Stomach (tissue), 9 donors: ENCODE data around the gene TMEM271. TPM values are rescaled to one million over a fixed set of nuclear protein-coding genes. Genes with fewer than 3 reads are reported as not detected.
"Not testable (repeated sequence)": the region's sequence is repeated elsewhere in the genome, so short reads cannot be mapped to it uniquely, and the experiment has no call there.

ENCODE experiments used
- DNase-seq, 2 donors: peaks; one replicate each; pipeline versions ENCODE4 v3.0.0 to v3.0.0-alpha.2; 2013 to 2019
- H3K27ac ChIP-seq, 5 donors: fragments of 200-600 bp in 4 of 5; sonication (generic) in 4 of 5; one replicate each; pipeline ENCODE4 v1.5.1; 2013 to 2019; ENCODE audit warnings: mild to moderate bottlenecking in 1 of 5, moderate library complexity in 1 of 5
- H3K27me3 ChIP-seq, 3 donors: fragments of 200-600 bp; sonication (generic); one replicate each; pipeline ENCODE4 v1.5.1; 2017 to 2019; ENCODE audit warnings: mixed run types in 1 of 3
- H3K36me3 ChIP-seq, 4 donors: fragments of 200-600 bp; sonication (generic); 1 replicate in 3 of 4; 2 replicates in 1 of 4; pipeline ENCODE4 v1.5.1; 2016 to 2019
- H3K4me1 ChIP-seq, 4 donors: fragments of 200-600 bp; sonication (generic); one replicate each; pipeline ENCODE4 v1.5.1; 2016 to 2019
- H3K4me3 ChIP-seq, 4 donors: fragments of 200-600 bp; sonication (generic) in 3 of 4; one replicate each; pipeline ENCODE4 v1.5.1; 2016 to 2019; ENCODE audit warnings: mild to moderate bottlenecking in 1 of 4
- H3K9me3 ChIP-seq, 4 donors: fragments of 200-600 bp; sonication (generic); one replicate each; pipeline ENCODE4 v1.5.1; 2016 to 2019
- CTCF ChIP-seq, 7 experiments: fragments of 450-650 bp in 4 of 7; fragments of 200-600 bp in 3 of 7; sonication (generic) in 3 of 7; IDR thresholded peaks; one replicate each; pipeline ENCODE4 v1.5.1; 2016 to 2019; ENCODE audit warnings: antibody characterized with exemption in 7 of 7, control low read depth in 2 of 7, mild to moderate bottlenecking in 1 of 7
- EP300 ChIP-seq: sonication (generic); formaldehyde crosslinking; IDR thresholded peaks from one replicate; pipeline ENCODE4 v1.6.1; 2017; ENCODE audit warnings: antibody characterized with exemption
- POLR2A ChIP-seq, 4 donors: fragments of 450-650 bp; IDR thresholded peaks; one replicate each; pipeline ENCODE4 v1.6.1; 2016; ENCODE audit warnings: antibody characterized with exemption in 4 of 4, control low read depth in 2 of 4, mild to moderate bottlenecking in 1 of 4, moderate library complexity in 1 of 4
- POLR2AphosphoS5 ChIP-seq, 3 donors: sonication (generic); formaldehyde crosslinking; IDR thresholded peaks; one replicate each; pipeline ENCODE4 v1.6.1; 2016; ENCODE audit warnings: antibody characterized with exemption in 3 of 3
- WGBS, 5 donors: extraction: QIAGEN DNeasy Blood & Tissue Kit in 3 of 5; methylation state at CpG; one replicate each; pipeline versions ENCODE4 v1.1.5 to v1.1.7; 2013 to 2018; 5-methylcytosine and 5-hydroxymethylcytosine counted together
- intact Hi-C: fragments of 100-400 bp; cut with DNase I; formaldehyde crosslinking; loops from one replicate; pipeline ENCODE4 v1.15.1; 2023; ENCODE audit warnings: low total_unique reads
- polyA plus RNA-seq, 3 donors: library from polyadenylated mRNA; stranded (reverse); fragments of 200-250 nt; gene quantifications; one replicate each; pipeline ENCODE4 v1.2.3, GENCODE V29; 2013
- total RNA-seq, 5 donors: library from RNA; depleted of rRNA; stranded (reverse); fragments of >200 nt; gene quantifications; one replicate each; pipeline versions ENCODE4 v1.1.0 to v1.2.3, GENCODE V29; 2014 to 2016
- donor health status: healthy with polysubstance abuse.
- donor health status: Bipolar disorder and iron deficiency.
- donor health status: healthy.

The TMEM271 gene
- total and polyA plus RNA-seq, 8 donors = 0.03 TPM; not detected in 7

GRCh38 chr4:567457-568350, 8.4 kb downstream of the TMEM271 start:
- WGBS, 5 donors = 64 to 80% (median 75%) methylated on average over 7 to 10 of the region's 10 CpGs
- H3K27ac ChIP-seq = no peak overlapping the region
- H3K27me3 ChIP-seq = peaks cover 0 to 60% (median 19%) of the 10 kb centered on the region in 3 donors
- no peaks in the 10 kb centered on the region for H3K4me1 ChIP-seq
- intact Hi-C loops = no loop called here
- no peak for TF ChIP-seq POLR2AphosphoS5 (IDR thresholded peaks at IDR 0.05)
- TF ChIP-seq POLR2A (IDR thresholded peaks at IDR 0.05) = no peak
- TF ChIP-seq CTCF (IDR thresholded peaks at IDR 0.05) = no peak
- TF ChIP-seq EP300 = no peak
- H3K36me3 ChIP-seq = no peaks in the 10 kb centered on the region
- H3K4me3 ChIP-seq = no peak overlapping the region
- H3K9me3 ChIP-seq = no peaks in the 10 kb centered on the region
- DNase-seq = no peak

- H3K27ac ChIP-seq = no peak overlapping the region
- H3K27me3 ChIP-seq = peaks cover 0 to 50% (median 9%) of the 10 kb centered on the region in 3 donors
- H3K4me3 ChIP-seq = no peak overlapping the region
- WGBS, 5 donors = 60 to 75% (median 62%) methylated on average over 2 of the region's 2 CpGs
- H3K4me1 ChIP-seq = no peaks in the 10 kb centered on the region
- no peaks in the 10 kb centered on the region for H3K36me3 ChIP-seq
- peaks cover 0 to 6% (median 0%) of the 10 kb centered on the region in 4 donors for H3K9me3 ChIP-seq
- no peak for TF ChIP-seq CTCF (IDR thresholded peaks at IDR 0.05)
- TF ChIP-seq POLR2AphosphoS5 (IDR thresholded peaks at IDR 0.05) = no peak
- TF ChIP-seq EP300 = no peak
- no peak for TF ChIP-seq POLR2A (IDR thresholded peaks at IDR 0.05)
- intact Hi-C loops = no loop called here
- DNase-seq = no peak
Observed at GRCh38 chr4:566508-567295, 9.4 kb downstream of the TMEM271 start.

GRCh38 chr4:566035-566434, 10.1 kb downstream of the TMEM271 start:
- TF ChIP-seq POLR2A (IDR thresholded peaks at IDR 0.05) (no peak), CTCF (IDR thresholded peaks at IDR 0.05) (no peak), POLR2AphosphoS5 (IDR thresholded peaks at IDR 0.05) (no peak), EP300 (no peak)
- WGBS, 5 donors = 91 to 95% (median 92%) methylated on average over 7 of the region's 7 CpGs
- intact Hi-C loops = no loop called here
- DNase-seq = no peak
- H3K36me3 ChIP-seq = no peaks in the 10 kb centered on the region
- no peak overlapping the region for H3K4me3 ChIP-seq
- peaks cover 0 to 8% (median 0%) of the 10 kb centered on the region in 4 donors for H3K9me3 ChIP-seq
- H3K4me1 ChIP-seq = no peaks in the 10 kb centered on the region
- peaks cover 0 to 49% (median 9%) of the 10 kb centered on the region in 3 donors for H3K27me3 ChIP-seq
- H3K27ac ChIP-seq = no peak overlapping the region

- H3K9me3 ChIP-seq = not testable (repeated sequence)
Observed at GRCh38 chr4:565614-566013, 10.5 kb downstream of the TMEM271 start.

GRCh38 chr4:562458-562857, 13.6 kb downstream of the TMEM271 start:
- H3K36me3 ChIP-seq, H3K27ac ChIP-seq, H3K9me3 ChIP-seq, H3K4me3 ChIP-seq, intact Hi-C loops, DNase-seq, H3K4me1 ChIP-seq: not testable (repeated sequence)
- 54 to 87% (median 78%) methylated on average over 2 of the region's 2 CpGs for WGBS, 5 donors
- peaks cover 0 to 24% (median 0%) of the 10 kb centered on the region in 3 donors for H3K27me3 ChIP-seq

More at GRCh38 chr4:565614-566013, 10.5 kb downstream of the TMEM271 start:
- H3K4me3 ChIP-seq, DNase-seq, H3K4me1 ChIP-seq, H3K36me3 ChIP-seq, H3K27ac ChIP-seq, intact Hi-C loops: not testable (repeated sequence)
- peaks cover 0 to 49% (median 9%) of the 10 kb centered on the region in 3 donors for H3K27me3 ChIP-seq
- WGBS, 5 donors = 78 to 88% (median 86%) methylated on average over 1 of the region's 1 CpG
